HepG2 (cell line): ENCODE measurements around the gene RREB1. TPM values are rescaled to one million over a fixed set of nuclear protein-coding genes. Genes with fewer than 3 reads are reported as not detected.

Experiments
- RFX3 ChIP-seq: IDR thresholded peaks from 2 replicates; pipeline ENCODE4 v1.6.1; 2016; ENCODE audit warnings: missing biosample characterization, missing genetic modification reagents
- TP53 ChIP-seq: sonication (generic); formaldehyde crosslinking; conservative IDR thresholded peaks from 2 replicates; pipeline ENCODE4 v1.4.0; 2020; ENCODE audit warnings: missing genetic modification reagents
- polyA plus RNA-seq, 8 experiments: library from polyadenylated mRNA; depleted of rRNA in 3 of 8; stranded (reverse) in 7 of 8; unstranded in 1 of 8; fragments of >200 nt; fragmentation: Illumina TruSeq in 4 of 8; extraction: Trizol in 4 of 8; gene quantifications; 2 replicates each; pipeline versions ENCODE4 v1.2.1 to v1.2.3, GENCODE V29; 2011 to 2016; ENCODE audit warnings: low read depth in 4 of 8, missing spikeins in 1 of 8, mixed read lengths in 1 of 8; ENCODE audit not compliant: insufficient read depth in 1 of 8
- total RNA-seq, 5 experiments: library from RNA; depleted of rRNA; stranded (reverse); fragments of >200 nt; fragmentation: Illumina TruSeq; extraction: Trizol; gene quantifications; 2 replicates each; pipeline ENCODE4 v1.2.3, GENCODE V29; 2016; ENCODE audit warnings: low read depth in 1 of 5
- TF ChIP-seq, protein P1 (sequence below), 2 experiments: sonication (generic) in 1 of 2; formaldehyde crosslinking in 1 of 2; IDR thresholded peaks; 2 replicates each; pipeline versions ENCODE4 v1.4.0 to v1.6.1; 2016 to 2020; ENCODE audit warnings: borderline replicate concordance in 1 of 2, low read depth in 1 of 2, mild to moderate bottlenecking in 1 of 2, missing genetic modification reagents in 1 of 2
- TF ChIP-seq, protein P2 (sequence below): sonication (generic); formaldehyde crosslinking; IDR thresholded peaks from 2 replicates; pipeline ENCODE4 v1.5.1; 2020; ENCODE audit warnings: mild to moderate bottlenecking, missing genetic modification reagents, moderate library complexity

The RREB1 gene
- total and polyA plus RNA-seq, 2 of the 13 experiments (the other 11 are each of a cell fraction or from before 2014, with no cell fraction given), result 6.1 to 23.2 TPM

DNA sequence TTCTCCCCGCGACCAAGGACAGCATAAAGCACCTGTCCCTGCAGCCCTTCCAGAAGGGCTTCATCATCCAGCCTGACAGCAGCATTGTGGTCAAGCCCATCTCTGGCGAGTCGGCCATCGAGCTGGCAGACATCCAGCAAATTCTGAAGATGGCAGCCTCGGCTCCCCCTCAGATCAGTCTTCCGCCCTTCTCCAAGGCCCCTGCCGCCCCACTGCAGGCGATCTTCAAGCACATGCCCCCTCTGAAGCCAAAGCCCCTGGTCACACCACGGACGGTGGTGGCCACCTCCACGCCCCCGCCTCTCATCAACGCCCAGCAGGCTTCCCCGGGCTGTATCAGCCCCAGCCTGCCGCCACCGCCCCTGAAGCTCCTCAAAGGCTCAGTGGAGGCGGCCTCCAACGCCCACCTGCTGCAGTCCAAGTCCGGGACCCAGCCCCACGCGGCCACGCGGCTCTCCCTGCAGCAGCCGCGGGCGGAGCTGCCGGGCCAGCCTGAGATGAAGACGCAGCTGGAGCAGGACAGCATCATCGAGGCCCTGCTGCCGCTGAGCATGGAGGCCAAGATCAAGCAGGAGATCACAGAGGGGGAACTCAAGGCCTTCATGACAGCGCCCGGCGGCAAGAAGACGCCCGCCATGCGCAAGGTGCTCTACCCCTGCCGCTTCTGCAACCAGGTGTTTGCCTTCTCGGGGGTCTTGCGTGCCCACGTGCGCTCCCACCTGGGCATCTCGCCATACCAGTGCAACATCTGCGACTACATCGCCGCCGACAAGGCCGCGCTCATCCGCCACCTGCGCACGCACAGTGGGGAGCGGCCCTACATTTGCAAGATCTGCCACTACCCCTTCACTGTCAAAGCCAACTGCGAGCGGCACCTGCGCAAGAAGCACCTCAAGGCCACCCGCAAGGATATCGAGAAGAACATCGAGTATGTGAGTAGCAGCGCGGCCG is 121.9 kb downstream of the RREB1 start (continued):
- TF ChIP-seq, protein P1, sequence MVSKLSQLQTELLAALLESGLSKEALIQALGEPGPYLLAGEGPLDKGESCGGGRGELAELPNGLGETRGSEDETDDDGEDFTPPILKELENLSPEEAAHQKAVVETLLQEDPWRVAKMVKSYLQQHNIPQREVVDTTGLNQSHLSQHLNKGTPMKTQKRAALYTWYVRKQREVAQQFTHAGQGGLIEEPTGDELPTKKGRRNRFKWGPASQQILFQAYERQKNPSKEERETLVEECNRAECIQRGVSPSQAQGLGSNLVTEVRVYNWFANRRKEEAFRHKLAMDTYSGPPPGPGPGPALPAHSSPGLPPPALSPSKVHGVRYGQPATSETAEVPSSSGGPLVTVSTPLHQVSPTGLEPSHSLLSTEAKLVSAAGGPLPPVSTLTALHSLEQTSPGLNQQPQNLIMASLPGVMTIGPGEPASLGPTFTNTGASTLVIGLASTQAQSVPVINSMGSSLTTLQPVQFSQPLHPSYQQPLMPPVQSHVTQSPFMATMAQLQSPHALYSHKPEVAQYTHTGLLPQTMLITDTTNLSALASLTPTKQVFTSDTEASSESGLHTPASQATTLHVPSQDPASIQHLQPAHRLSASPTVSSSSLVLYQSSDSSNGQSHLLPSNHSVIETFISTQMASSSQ (IDR thresholded peaks at IDR 0.05; ENCODE audit: low read depth), result no peak
- TF ChIP-seq, protein P1 (CRISPR knock-in tag; IDR thresholded peaks at IDR 0.05; ENCODE audit: borderline replicate concordance), result 0 out of 2 replicates have a peak, but pooled peaks have one; percentile 33
- TF ChIP-seq TP53 (CRISPR knock-in tag) (no peak), RFX3 (CRISPR knock-in tag) (no peak)
- TF ChIP-seq, protein P2, sequence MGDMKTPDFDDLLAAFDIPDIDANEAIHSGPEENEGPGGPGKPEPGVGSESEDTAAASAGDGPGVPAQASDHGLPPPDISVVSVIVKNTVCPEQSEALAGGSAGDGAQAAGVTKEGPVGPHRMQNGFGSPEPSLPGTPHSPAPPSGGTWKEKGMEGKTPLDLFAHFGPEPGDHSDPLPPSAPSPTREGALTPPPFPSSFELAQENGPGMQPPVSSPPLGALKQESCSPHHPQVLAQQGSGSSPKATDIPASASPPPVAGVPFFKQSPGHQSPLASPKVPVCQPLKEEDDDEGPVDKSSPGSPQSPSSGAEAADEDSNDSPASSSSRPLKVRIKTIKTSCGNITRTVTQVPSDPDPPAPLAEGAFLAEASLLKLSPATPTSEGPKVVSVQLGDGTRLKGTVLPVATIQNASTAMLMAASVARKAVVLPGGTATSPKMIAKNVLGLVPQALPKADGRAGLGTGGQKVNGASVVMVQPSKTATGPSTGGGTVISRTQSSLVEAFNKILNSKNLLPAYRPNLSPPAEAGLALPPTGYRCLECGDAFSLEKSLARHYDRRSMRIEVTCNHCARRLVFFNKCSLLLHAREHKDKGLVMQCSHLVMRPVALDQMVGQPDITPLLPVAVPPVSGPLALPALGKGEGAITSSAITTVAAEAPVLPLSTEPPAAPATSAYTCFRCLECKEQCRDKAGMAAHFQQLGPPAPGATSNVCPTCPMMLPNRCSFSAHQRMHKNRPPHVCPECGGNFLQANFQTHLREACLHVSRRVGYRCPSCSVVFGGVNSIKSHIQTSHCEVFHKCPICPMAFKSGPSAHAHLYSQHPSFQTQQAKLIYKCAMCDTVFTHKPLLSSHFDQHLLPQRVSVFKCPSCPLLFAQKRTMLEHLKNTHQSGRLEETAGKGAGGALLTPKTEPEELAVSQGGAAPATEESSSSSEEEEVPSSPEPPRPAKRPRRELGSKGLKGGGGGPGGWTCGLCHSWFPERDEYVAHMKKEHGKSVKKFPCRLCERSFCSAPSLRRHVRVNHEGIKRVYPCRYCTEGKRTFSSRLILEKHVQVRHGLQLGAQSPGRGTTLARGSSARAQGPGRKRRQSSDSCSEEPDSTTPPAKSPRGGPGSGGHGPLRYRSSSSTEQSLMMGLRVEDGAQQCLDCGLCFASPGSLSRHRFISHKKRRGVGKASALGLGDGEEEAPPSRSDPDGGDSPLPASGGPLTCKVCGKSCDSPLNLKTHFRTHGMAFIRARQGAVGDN (CRISPR knock-in tag), result peak; percentile 7; the same call in 1 of the 2 replicates
